ENCODE data around the gene TAX1BP3. TPM values are rescaled to one million over a fixed set of nuclear protein-coding genes. Genes with fewer than 3 reads are reported as not detected.
A peak's percentile ranks its signal among the peaks of the same experiment; 100 is the strongest.

Gene TAX1BP3
- total and polyA plus RNA-seq, 2 of the 4 experiments (the other 2 are of a cell fraction), result 146 to 176 TPM

GRCh38 chr17:3643889-3644349 lies 24.5 kb downstream of the TAX1BP3 start:
- Histone ChIP-seq H3K27ac (ENCODE audit: insufficient read depth, low read length) (no peak overlapping the region), H3K9me1 (ENCODE audit: insufficient read depth, low read length) (peaks cover 4% of the 10 kb centered on the region; the same call in 1 of the 2 replicates), H4K91ac (ENCODE audit: insufficient read depth, low read depth, low read length) (no peak overlapping the region), H4K5ac (ENCODE audit: low read depth, low read length) (no peak overlapping the region), H2AFZ (replicated peaks; ENCODE audit: low read length, poor library complexity) (no peak overlapping the region), H2BK5ac (ENCODE audit: low read depth, low read length, poor library complexity, severe bottlenecking) (no peak overlapping the region), H3K23ac (ENCODE audit: low read depth, low read length) (no peak overlapping the region), H3K4ac (ENCODE audit: low read depth, low read length) (no peak overlapping the region), H3K9ac (ENCODE audit: low read depth, low read length) (no peak overlapping the region), H3K4me1 (ENCODE audit: control insufficient read depth, insufficient read depth, low read length) (peaks cover 3% of the 10 kb centered on the region; the same call in 1 of the 2 replicates), H2AK9ac (replicated peaks; ENCODE audit: low read depth, low read length, poor library complexity) (no peak overlapping the region), H4K8ac (ENCODE audit: low read depth in 2 of 2, low read length in 2 of 2) (no peak overlapping the region), H3K4me3 (ENCODE audit: insufficient read depth, low read depth, low read length) (no peak overlapping the region), H3K4me2 (ENCODE audit: low read depth, low read length) (no peak overlapping the region), H3K18ac (ENCODE audit: low read depth, low read length) (no peak overlapping the region), H3K14ac (replicated peaks; ENCODE audit: low read depth, low read length) (no peak overlapping the region; the same call in 1 of the 2 replicates), H2BK120ac (ENCODE audit: low read depth, low read length) (no peak overlapping the region), H4K20me1 (ENCODE audit: insufficient read depth, low read length) (peaks cover 3% of the 10 kb centered on the region; the same call in 1 of the 2 replicates), H2BK20ac (ENCODE audit: low read depth, low read length) (no peak overlapping the region), H3K79me1 (ENCODE audit: low read depth in 1 of 2, low read length in 2 of 2) (peaks cover 1 to 4% of the 10 kb centered on the region in 2 experiments; a peak in 1 of 4 replicates), H2BK15ac (ENCODE audit: low read depth, low read length) (no peak overlapping the region), H3K27me3 (ENCODE audit: control insufficient read depth, insufficient read depth, low read length) (no peaks in the 10 kb centered on the region), H3K9me3 (ENCODE audit: control insufficient read depth, insufficient read depth, low read length) (no peaks in the 10 kb centered on the region), H3K36me3 (ENCODE audit: control insufficient read depth, insufficient read depth, low read length) (peaks cover 22% of the 10 kb centered on the region), H2AK5ac (ENCODE audit: low read depth, low read length) (no peak overlapping the region), H3K56ac (ENCODE audit: extremely low read depth, insufficient read depth, low read length) (no peak overlapping the region)
- ChIA-PET CTCF (no interaction called here), POLR2A (ENCODE audit: unreplicated experiment) (no interaction called here)
- no TSS peak for BruUV-seq (replicated peaks)
- in situ Hi-C loops (cut with MboI; ENCODE audit: low sequenced_read_pairs) (loop anchor here (10.0 kb wide), 2 partner anchors 599 to 809 kb away; no protein-coding TSS in a partner anchor), intact Hi-C loops (cut with micrococcal nuclease) (no loop called here), dilution Hi-C loops (cut with HindIII; ENCODE audit: low sequenced_read_pairs, unreplicated experiment) (no loop called here)
- ATAC-seq (ENCODE audit: low read depth), result no peak
- no CpG with 5 or more reads among the region's 4 CpGs for WGBS, 2 experiments (ENCODE audit: extremely low coverage in 2 of 2, insufficient read length in 1 of 2)
- no peak for DNase-seq
- TF ChIP-seq ELK1 (IDR thresholded peaks at IDR 0.05; ENCODE audit: borderline replicate concordance, low read depth, low read length) (no peak), RCOR1 (IDR thresholded peaks at IDR 0.05; ENCODE audit: insufficient replicate concordance, low read length) (no peak), FOS (IDR thresholded peaks at IDR 0.05; ENCODE audit: low read depth, low read length) (0 out of 2 replicates have a peak, but pooled peaks have one; percentile 6), NFE2L2 (IDR thresholded peaks at IDR 0.05; ENCODE audit: low read depth, low read length) (no peak), MAFK (IDR thresholded peaks at IDR 0.05; ENCODE audit: low read depth, low read length) (no peak)

Measured in IMR-90 (cell line).